Epithelial cell of proximal tubule (primary cell): ENCODE results near the gene F10. TPM values are rescaled to one million over a fixed set of nuclear protein-coding genes. Genes with fewer than 3 reads are reported as not detected.

Experiments used
- DNase-seq: peaks from one replicate; pipeline ENCODE4 v3.0.0-alpha.2; 2011; ENCODE audit warnings: low read depth
- H3K4me3 ChIP-seq: 2 replicates; pipeline ENCODE4 v1.5.1; 2011; ENCODE audit warnings: low read depth, mild to moderate bottlenecking, low read length
- total RNA-seq: library from RNA; depleted of rRNA; stranded (reverse); fragments of >200 nt; gene quantifications from 2 replicates; pipeline ENCODE4 v1.2.3, GENCODE V29; 2015
- TF ChIP-seq, protein P1 (sequence below): conservative IDR thresholded peaks from 2 replicates; pipeline ENCODE4 v1.5.1; 2012; ENCODE audit warnings: low read depth, mild to moderate bottlenecking, low read length

The F10 gene
- 0.12 TPM in 1 of 2 replicates, not detected in the other for total RNA-seq

DNA sequence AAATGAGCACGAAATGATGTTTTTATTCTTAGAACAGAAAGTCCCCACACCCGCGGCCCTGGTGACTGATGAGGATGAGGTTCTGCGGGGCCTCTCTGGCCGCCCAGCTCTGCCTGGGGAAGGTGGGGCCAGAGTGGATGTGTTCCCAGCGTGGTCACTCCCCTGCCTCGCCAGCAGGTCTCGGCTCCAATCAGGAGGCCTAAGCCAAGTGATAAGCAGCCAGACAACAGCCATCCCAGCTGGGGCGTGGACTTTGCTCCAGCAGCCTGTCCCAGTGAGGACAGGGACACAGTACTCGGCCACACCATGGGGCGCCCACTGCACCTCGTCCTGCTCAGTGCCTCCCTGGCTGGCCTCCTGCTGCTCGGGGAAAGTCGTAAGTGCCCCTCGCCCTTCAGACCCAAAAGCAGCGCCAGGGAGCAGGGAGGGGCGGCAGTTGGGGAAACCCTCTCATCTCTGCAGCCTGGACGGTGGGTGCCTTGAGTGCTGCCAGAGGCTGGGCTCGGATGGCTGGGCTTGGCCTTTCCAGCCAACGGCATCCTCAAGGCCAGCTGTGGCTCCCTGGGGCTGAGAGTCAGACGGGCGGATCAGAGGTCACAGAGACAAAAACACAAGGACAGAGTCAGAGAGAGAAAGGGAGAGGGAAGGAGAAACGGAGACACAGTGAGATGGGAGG, at the start of gene F10:
TSS of gene F10 (plus strand) at position 250 of the 676 bp plus-strand sequence. CDS start at position 307, 57 bp downstream.
- TF ChIP-seq, protein P1, sequence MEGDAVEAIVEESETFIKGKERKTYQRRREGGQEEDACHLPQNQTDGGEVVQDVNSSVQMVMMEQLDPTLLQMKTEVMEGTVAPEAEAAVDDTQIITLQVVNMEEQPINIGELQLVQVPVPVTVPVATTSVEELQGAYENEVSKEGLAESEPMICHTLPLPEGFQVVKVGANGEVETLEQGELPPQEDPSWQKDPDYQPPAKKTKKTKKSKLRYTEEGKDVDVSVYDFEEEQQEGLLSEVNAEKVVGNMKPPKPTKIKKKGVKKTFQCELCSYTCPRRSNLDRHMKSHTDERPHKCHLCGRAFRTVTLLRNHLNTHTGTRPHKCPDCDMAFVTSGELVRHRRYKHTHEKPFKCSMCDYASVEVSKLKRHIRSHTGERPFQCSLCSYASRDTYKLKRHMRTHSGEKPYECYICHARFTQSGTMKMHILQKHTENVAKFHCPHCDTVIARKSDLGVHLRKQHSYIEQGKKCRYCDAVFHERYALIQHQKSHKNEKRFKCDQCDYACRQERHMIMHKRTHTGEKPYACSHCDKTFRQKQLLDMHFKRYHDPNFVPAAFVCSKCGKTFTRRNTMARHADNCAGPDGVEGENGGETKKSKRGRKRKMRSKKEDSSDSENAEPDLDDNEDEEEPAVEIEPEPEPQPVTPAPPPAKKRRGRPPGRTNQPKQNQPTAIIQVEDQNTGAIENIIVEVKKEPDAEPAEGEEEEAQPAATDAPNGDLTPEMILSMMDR, result no peak
- no peak within 1 kb of the TSS for H3K4me3 ChIP-seq
- DNase-seq, result no peak

DNA sequence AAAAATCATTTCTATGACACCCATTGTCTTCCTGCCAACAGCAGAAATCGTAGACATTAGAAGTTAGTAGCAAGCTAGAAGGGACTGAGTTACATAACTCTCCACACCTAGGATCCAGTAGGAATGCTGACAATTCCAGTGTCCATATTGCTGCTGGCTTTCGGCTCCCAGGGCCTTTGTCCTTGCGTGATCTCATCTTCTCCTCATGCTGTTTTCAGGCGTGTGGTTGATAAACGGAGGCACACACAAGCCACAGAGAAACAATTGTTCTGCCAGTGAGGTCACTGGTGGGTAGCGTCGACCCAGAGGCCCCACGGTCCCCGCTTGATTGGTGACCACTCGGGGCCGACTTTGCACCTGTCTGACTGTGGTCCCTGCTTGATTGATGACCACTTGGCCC, 48.7 kb upstream of the F10 start:
- TF ChIP-seq, protein P1, result no peak
- no peak for DNase-seq
- no peak overlapping the region for H3K4me3 ChIP-seq

DNA sequence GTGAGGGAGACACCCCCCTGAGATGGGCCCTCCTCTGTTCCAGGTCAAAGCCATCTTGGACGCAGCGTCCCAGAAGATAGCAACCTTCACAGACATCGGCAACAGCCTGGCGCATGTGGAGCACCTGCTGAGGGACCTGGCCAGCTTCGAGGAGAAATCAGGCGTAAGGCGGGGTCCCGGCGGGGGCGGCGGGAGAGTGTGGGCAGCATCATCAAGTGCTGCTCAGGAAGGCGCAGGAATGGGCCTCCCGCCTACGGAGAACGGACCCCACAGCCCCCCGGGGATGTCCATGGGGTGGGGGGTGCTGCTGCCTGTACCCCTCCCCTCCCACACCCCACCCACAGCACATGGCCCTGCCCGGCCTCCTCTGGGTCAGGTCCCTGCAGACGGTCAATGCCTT, 48.2 kb upstream of the F10 start:
- H3K4me3 ChIP-seq, result no peak overlapping the region
- DNase-seq, result no peak
- TF ChIP-seq, protein P1, result no peak

DNA sequence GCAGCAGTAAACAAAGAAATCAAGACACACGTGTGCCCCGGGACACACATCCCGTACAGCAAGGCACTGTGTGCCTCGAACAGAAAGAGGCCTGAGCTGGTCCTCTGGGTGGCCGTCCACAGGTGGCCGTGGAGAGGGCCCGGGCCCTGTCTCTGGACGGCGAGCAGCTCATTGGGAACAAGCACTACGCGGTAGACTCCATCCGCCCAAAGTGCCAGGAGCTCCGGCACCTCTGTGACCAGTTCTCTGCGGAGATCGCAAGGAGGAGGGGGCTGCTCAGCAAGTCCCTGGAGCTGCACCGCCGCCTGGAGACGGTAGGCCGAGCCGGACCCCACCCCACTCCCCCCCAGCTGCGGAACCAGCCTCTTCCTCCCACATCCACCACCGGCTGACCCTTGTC, 47.7 kb upstream of the F10 start:
- TF ChIP-seq, protein P1, result no peak
- H3K4me3 ChIP-seq, result no peak overlapping the region
- no peak for DNase-seq

DNA sequence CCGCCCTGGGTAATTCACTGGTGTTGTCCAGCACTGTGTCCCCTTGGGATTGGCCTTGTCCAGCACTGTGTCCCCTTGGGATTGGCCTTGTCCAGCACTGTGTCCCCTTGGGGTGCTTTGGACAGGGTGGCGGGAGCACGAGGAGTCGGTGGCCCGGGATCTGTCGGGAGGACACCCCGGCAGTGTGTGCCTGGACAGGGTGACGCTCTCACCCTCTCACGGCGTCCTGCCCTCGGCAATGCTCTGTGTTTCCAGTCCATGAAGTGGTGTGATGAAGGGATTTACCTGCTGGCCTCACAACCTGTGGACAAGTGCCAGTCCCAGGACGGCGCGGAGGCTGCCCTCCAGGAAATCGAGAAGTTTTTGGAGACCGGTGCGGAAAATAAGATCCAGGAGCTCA, 46.9 kb upstream of the F10 start:
- TF ChIP-seq, protein P1, result no peak
- no peak overlapping the region for H3K4me3 ChIP-seq

DNA sequence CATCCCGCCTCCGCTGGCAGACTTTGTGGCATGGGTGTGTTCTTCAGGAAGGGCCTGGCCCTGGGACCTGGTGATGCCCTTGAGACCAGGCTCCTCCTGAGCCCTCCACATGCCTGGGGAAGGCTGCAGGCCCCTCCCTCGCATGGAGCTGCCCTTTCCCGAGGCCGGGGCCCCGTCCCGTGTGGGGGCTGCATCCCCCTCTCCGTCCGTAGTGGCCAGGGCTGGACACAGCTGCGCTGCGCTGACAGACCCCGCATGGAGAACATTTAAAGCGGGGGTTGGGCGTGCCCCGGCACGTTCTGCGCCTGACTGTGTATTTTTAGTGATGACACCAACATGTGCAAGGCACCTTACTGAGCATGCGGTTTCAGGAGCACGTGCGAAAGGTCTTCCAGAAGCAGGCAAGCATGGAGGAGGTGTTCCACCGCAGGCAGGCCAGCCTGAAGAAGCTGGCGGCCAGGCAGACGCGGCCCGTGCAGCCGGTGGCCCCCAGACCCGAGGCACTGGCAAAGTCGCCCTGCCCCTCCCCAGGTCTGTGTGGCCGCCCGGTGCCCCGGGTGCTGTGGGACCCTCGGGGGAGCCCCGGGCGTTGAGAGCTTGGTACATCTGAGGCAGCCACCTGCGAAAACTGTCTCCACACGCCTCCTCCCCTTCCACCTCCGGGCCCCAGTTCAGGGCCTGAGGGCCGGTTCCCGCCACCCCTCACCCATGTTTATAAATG, 45.8 kb upstream of the F10 start:
- DNase-seq, result no peak
- TF ChIP-seq, protein P1, result no peak
- no peak overlapping the region for H3K4me3 ChIP-seq

More for the DNA sequence above, 46.9 kb upstream of the F10 start:
- no peak for DNase-seq
